MG63 (cell line): ENCODE data around the gene TMEM26. TPM values are rescaled to one million over a fixed set of nuclear protein-coding genes. Genes with fewer than 3 reads are reported as not detected.

Experiments
- DNase-seq: peaks from one replicate; pipeline ENCODE4 v3.0.0-alpha.2; 2020
- H3K27me3 ChIP-seq: fragments of 250-450 bp; sonication (Bioruptor Pico); 2 replicates; pipeline ENCODE4 v1.5.1; 2020; ENCODE audit warnings: mild to moderate bottlenecking, moderate library complexity
- H3K36me3 ChIP-seq: fragments of 250-450 bp; sonication (Bioruptor Pico); 2 replicates; pipeline ENCODE4 v1.5.1; 2020; ENCODE audit warnings: mild to moderate bottlenecking, moderate library complexity
- H3K4me3 ChIP-seq: fragments of 250-450 bp; sonication (Bioruptor Pico); 2 replicates; pipeline ENCODE4 v1.5.1; 2020; ENCODE audit warnings: mild to moderate bottlenecking, moderate library complexity
- H3K9me3 ChIP-seq: fragments of 250-450 bp; sonication (Bioruptor Pico); 2 replicates; pipeline ENCODE4 v1.5.1; 2020; ENCODE audit warnings: mild to moderate bottlenecking, moderate library complexity
- total RNA-seq: library from RNA; depleted of rRNA; stranded (reverse); fragments of >200 nt; shearing (Covaris generic); gene quantifications from 2 replicates; pipeline ENCODE4 v1.2.3, GENCODE V29; 2014; ENCODE audit warnings: low replicate concordance; rRNA removed

The TMEM26 gene
- 0.25 TPM in 1 of 2 replicates, not detected in the other for total RNA-seq

DNA sequence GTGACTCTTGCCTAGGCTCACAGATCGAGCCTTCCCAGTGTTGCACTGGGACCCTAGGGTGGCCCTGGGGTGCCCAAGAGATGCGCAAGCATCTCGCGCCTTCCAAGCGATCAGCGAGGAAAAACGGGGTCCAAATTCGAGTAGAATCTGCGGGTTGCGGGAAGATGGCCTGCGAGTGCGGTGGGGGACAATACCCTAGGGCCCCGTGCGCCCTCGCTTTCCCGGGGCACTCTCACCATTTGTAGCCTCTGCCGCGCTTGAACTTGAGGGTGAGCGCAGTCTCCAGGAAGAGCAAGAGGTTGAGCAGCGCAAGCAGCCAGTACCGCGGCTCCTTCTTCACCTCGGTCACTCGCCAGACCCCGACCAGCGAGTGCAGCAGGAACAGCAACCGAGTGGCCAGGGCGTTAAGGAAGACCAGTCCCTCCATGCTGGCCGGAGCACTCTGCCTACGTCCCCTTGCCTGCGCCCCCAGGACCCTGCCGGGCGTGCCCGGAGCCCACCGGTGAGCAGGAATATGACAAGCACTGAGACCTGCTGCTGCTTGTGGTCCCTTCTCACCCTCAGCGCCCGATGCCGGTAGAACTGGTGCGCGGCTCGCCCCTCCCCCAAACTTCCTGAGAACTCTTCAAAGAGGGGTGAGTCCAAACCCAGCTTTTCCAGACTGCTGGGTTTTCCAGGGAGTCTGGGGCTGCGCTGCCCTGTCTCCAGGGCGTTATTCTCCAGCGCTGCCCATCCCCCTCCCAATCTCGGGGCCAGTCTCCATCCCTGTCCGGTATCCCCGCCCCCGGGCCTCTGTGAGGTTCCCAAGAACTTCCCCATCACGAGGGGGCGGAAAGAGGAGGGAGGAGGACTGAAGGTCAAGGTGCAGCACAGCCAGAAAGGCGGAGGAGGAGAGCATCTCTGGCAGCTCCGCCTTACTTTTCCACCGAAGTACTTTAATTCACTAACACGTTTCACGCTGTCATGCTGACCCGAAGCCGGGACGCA, at the start of gene TMEM26:
TSS of gene TMEM26 (minus strand) at position 727 of the 987 bp plus-strand sequence. CDS start at position 427, 300 bp downstream.
- H3K4me3 ChIP-seq = peak within 1 kb of the TSS; percentile 45
- DNase-seq = peak; percentile 21
- H3K9me3 ChIP-seq = no peaks in the 10 kb centered on the region
- no peaks in the 10 kb centered on the region for H3K27me3 ChIP-seq
- H3K36me3 ChIP-seq = no peaks in the 10 kb centered on the region

GRCh38 chr10:61500460-61500859, 47.3 kb upstream of the TMEM26 start:
- no peak for DNase-seq
- Histone ChIP-seq H3K36me3 (no peaks in the 10 kb centered on the region), H3K27me3 (no peaks in the 10 kb centered on the region), H3K4me3 (no peak overlapping the region), H3K9me3 (no peaks in the 10 kb centered on the region)

GRCh38 chr10:61492364-61492995, 39.3 kb upstream of the TMEM26 start:
- H3K36me3 ChIP-seq = no peaks in the 10 kb centered on the region
- H3K9me3 ChIP-seq = no peaks in the 10 kb centered on the region
- no peak overlapping the region for H3K4me3 ChIP-seq
- DNase-seq = no peak
- H3K27me3 ChIP-seq = no peaks in the 10 kb centered on the region

DNA sequence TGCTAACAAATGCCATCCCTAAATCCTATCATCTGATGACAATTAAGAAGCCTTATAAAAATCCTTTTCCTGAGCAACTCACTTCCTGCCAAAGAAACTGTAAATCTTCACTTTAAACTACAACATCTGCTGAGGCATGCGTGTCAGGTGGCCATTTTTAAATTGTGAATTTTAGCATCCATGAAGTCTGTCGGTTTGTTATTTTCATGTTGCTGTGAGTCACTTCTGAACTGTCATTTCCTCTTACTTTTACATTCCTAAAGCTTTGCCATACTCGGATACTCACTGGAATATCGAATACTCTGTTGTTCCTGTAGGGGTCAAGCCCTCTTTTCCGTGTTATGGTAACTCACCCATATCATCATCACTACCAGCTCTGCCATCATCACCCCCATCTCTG, 34.3 kb upstream of the TMEM26 start:
- Histone ChIP-seq H3K9me3 (no peaks in the 10 kb centered on the region), H3K36me3 (no peaks in the 10 kb centered on the region), H3K27me3 (no peaks in the 10 kb centered on the region), H3K4me3 (no peak overlapping the region)
- no peak for DNase-seq

DNA sequence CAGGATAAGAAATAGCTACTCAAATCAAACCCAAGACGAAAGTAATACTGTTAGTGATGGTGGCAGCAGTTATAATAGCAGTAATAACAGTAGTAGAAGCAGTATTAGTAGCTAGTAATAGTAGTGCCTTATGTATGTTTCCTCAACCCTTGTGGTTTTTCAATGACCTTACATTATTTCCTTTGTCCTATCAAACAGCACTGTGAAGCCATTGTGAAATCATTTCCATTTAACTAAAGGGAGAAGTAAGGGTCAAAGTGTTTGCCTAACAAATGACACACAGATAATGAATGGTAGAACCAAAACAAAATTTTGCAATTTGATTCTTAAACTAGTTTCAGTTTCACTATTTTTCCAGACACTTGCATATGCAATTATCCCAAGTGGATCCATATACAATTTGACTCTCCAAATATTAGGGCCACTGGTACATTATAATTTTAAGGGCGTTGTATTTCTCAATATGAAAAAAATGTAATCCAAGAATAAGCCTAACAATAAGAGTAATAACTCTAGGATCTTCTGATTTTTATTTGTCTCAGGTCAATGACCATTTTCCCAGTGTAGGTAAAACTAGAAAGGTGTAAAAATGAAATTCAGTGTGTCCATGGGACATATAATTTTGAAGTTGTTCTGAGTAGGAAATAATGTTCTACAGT, 33.7 kb upstream of the TMEM26 start:
- H3K4me3 ChIP-seq = no peak overlapping the region
- no peak for DNase-seq

GRCh38 chr10:61486251-61486650, 33.1 kb upstream of the TMEM26 start:
- Histone ChIP-seq H3K4me3 (no peak overlapping the region), H3K36me3 (no peaks in the 10 kb centered on the region), H3K27me3 (no peaks in the 10 kb centered on the region), H3K9me3 (no peaks in the 10 kb centered on the region)
- no peak for DNase-seq

More for the DNA sequence above, 33.7 kb upstream of the TMEM26 start:
- Histone ChIP-seq H3K36me3 (no peaks in the 10 kb centered on the region), H3K27me3 (no peaks in the 10 kb centered on the region), H3K9me3 (no peaks in the 10 kb centered on the region)

GRCh38 chr10:61481597-61481996, 28.4 kb upstream of the TMEM26 start:
- no peaks in the 10 kb centered on the region for H3K27me3 ChIP-seq

DNA sequence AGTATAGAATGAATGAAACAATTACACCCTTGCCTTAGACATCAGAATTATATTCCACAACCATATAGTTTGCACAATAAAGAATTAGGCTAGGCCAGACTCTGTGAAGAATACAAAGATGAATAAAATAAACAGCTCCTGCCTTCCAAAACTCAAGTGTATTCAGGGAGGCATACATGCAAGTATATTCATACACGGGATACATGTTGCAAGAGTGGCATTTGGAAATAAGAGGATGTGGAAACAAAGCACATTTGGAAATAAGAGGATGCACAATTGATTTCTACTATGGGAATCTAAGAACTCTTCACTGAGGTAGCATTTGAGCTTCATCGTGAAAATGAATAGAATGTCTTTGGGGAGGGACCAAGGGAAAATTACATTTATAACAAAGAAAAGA, 27.0 kb upstream of the TMEM26 start:
- no peaks in the 10 kb centered on the region for H3K36me3 ChIP-seq

More at GRCh38 chr10:61481597-61481996, 28.4 kb upstream of the TMEM26 start:
- H3K36me3 ChIP-seq = no peaks in the 10 kb centered on the region
- H3K9me3 ChIP-seq = no peaks in the 10 kb centered on the region
- H3K4me3 ChIP-seq = no peak overlapping the region
- no peak for DNase-seq

DNA sequence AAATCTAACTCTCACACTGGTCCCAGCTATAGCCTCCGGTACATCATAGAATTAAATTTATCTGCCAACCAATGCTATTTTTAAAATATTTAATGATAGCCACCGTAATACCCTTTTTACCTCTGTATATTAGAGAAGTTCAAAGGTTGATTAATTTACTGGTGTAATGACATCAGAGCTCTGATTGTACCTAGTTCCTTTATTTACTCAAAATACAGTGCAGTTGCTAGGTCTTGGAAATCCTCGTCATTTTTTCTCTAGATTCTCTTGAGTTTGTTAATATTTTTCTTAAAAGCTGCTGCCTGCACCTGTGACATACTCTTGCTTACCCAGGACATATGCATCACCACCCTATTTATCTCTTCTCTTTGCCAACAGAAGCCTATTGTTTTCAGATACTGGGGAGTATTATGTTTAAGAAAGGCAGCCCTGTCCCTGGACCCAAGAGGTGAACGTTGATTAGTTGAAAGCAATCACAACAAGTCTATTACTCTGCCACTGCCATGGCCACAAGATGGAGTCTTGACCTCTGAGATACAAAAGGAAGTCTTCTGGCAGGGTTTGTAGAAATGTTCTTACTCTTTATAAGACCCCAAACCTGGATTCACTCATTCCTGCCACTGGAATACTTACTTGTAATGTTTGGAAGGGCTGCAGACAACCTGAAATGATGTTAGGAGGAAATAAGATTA, 25.6 kb upstream of the TMEM26 start:
- Histone ChIP-seq H3K36me3 (no peaks in the 10 kb centered on the region), H3K27me3 (no peaks in the 10 kb centered on the region), H3K9me3 (no peaks in the 10 kb centered on the region), H3K4me3 (no peak overlapping the region)
- DNase-seq = no peak

More for the DNA sequence above, 27.0 kb upstream of the TMEM26 start:
- Histone ChIP-seq H3K4me3 (no peak overlapping the region), H3K9me3 (no peaks in the 10 kb centered on the region), H3K27me3 (no peaks in the 10 kb centered on the region)
- DNase-seq = no peak

DNA sequence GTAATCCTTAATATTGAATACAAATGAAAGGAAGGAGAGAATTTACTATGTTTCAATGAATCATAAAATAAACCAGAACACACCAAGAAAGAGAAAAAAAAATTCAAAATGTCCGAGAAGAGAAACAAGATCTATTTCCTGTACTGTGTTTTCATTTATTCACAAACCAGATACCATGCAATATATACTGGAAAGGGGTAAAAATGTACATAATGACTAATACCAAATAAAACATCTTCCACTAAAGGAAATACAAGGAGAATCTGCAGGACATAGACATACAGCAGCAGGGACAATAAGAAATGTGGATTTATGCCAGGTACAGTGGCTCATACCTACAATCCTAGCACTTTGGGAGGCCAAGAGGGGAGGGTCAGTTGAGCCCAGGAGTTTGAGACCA, 24.3 kb upstream of the TMEM26 start:
- H3K36me3 ChIP-seq = no peaks in the 10 kb centered on the region
- DNase-seq = no peak
- H3K27me3 ChIP-seq = no peaks in the 10 kb centered on the region
- H3K4me3 ChIP-seq = no peak overlapping the region
- no peaks in the 10 kb centered on the region for H3K9me3 ChIP-seq

DNA sequence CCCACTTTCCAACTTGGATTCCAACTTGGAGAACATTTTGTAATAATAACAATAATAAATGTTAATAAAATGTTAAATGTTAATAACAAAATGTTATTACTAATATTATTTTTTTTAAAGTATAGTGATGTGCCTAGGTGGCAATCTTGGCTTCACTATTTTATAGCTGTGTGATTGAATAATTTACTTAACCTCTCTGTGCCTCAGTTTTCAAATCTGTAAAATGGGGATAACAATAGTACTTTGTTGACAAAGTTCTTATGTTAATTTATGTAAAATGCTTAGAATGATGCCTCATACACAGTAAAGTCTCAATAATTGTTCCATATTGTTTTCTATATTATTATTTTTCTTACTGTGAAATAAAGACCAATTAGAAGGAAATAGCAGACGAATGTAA, 23.3 kb upstream of the TMEM26 start:
- Histone ChIP-seq H3K9me3 (no peaks in the 10 kb centered on the region), H3K4me3 (no peak overlapping the region), H3K27me3 (no peaks in the 10 kb centered on the region), H3K36me3 (no peaks in the 10 kb centered on the region)
- no peak for DNase-seq

- H3K9me3 ChIP-seq = no peaks in the 10 kb centered on the region
- peak; percentile 56 for DNase-seq
- no peaks in the 10 kb centered on the region for H3K36me3 ChIP-seq
- H3K27me3 ChIP-seq = no peaks in the 10 kb centered on the region
- H3K4me3 ChIP-seq = no peak overlapping the region
Observed at GRCh38 chr10:61475449-61475873, 22.3 kb upstream of the TMEM26 start.

DNA sequence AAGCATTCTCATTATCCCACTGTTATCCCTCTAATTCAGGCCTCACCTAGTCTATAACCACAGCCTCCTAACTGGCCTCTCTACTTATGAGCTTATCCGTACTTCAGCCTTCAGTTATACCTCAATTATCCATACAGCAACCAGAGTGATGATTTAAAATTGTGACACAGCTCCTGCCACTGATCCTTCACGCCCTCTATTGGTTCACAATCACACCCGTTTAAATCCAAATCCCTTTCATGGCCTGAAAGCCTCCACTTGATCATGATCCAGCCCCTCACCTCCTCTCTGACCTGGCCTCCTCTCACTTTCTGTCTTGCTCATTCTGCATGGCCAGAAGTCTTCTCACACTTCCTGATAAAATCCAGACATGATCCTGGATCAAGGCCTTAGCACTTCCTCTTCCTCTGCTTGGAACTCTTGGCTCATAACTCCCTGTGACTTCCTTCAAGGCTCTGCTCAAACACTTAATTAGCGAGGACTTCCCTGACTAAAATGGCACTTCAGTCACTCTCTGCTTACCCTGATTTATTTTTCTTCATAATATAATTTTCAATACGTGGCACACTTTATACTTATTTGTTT, 19.0 kb upstream of the TMEM26 start:
- Histone ChIP-seq H3K4me3 (no peak overlapping the region), H3K9me3 (no peaks in the 10 kb centered on the region), H3K36me3 (no peaks in the 10 kb centered on the region), H3K27me3 (no peaks in the 10 kb centered on the region)
- DNase-seq = no peak

GRCh38 chr10:61471491-61471890, 18.3 kb upstream of the TMEM26 start:
- DNase-seq = no peak
- H3K9me3 ChIP-seq = no peaks in the 10 kb centered on the region
- no peaks in the 10 kb centered on the region for H3K27me3 ChIP-seq
- H3K36me3 ChIP-seq = no peaks in the 10 kb centered on the region
- no peak overlapping the region for H3K4me3 ChIP-seq

DNA sequence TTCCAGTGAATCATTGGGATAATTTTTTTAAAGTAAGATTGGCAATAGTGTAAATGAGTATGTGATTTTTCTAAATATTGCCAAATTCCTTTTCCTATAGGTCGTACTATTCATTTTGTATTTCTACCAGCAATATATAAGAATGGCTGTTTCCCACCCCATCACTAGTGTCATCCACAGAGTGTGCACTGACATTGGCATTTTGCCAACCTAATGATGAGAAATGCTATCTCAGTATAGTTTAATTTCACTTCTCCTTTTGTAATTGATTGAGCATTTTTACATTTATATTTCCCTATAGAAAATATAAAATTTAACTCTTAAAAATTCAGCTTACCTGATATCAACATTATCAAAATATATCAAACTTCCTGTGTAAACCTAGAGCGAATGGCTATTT, 17.6 kb upstream of the TMEM26 start:
- no peaks in the 10 kb centered on the region for H3K36me3 ChIP-seq
- no peaks in the 10 kb centered on the region for H3K9me3 ChIP-seq
- DNase-seq = no peak
- no peaks in the 10 kb centered on the region for H3K27me3 ChIP-seq
- H3K4me3 ChIP-seq = no peak overlapping the region

- no peaks in the 10 kb centered on the region for H3K9me3 ChIP-seq
- no peaks in the 10 kb centered on the region for H3K36me3 ChIP-seq
- H3K4me3 ChIP-seq = no peak overlapping the region
- no peak for DNase-seq
- no peaks in the 10 kb centered on the region for H3K27me3 ChIP-seq
Observed at GRCh38 chr10:61465901-61466632, 12.9 kb upstream of the TMEM26 start.
